Heart left ventricle (tissue), 13 donors: ENCODE data around the gene PALLD.

Experiments
- POLR2A ChIP-seq, 2 donors: fragments of 450-650 bp; IDR thresholded peaks; one replicate each; pipeline ENCODE4 v1.6.1; 2017; ENCODE audit warnings: antibody characterized with exemption in 2 of 2, mild to moderate bottlenecking in 2 of 2, moderate library complexity in 2 of 2
- TF ChIP-seq, protein P1 (sequence below), 12 donors: fragments of 200-600 bp; sonication (generic) in 4 of 12; IDR thresholded peaks; one replicate each; pipeline versions ENCODE4 v1.5.0 to v1.8.0; 2018 to 2022; ENCODE audit warnings: antibody characterized with exemption in 12 of 12, mild to moderate bottlenecking in 5 of 12
- donor health status: ischemic (EF 13 %, LVEDD 7.1; RV severe dilation, severe dysfunction).
- donor health status: DM: no; HTN: yes; CAD: no.
- donor health status: DM: no; HTN: no; CAD: no.
- donor health status: ischemic (EF 25% LVEDD 6.9; RV normal size, moderate dysfunction).
- donor health status: ischemic (EF 25% LVEDD 5.7; RV mildly dilated, moderate dysfunction).
- donor health status: ischemic (EF 35%, LVEDD 5.7; RV mildly dilated, moderate dysfunction).
- donor health status: nonischemic (EF 11% LVEDD 7.7; RV severe dilation, severe dysfunction).
- donor health status: DM: yes; HTN: yes; CAD: no.
- donor health status: PGD.
- donor health status: ischemic (EF 29% LVEDD 5.4; RV normal size, mild dysfunction).
- donor health status: nonischemic (EF 23%, LVEDD 6.1; RV moderate dilation, normal function).

DNA sequence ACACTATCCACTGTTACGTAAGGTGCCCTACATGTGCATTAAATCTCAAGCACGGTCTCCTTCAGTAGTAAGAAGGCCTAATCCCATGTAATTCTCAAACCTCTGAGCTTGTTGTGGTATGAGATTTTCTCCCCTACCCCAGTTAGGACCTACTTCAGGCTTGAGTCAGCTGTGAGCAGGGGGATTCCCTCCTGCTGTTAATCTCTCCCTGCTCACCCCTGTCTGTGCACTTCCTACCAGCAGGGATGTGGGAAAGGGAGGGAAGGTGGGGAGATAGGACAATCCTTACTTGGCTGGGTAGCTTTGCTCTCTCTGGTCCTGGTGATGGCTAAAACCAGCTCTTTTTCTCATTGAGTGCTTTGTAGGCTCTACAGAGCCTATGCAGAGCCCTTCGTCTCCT is 60.8 kb downstream of the PALLD start:
- TF ChIP-seq, protein P1, sequence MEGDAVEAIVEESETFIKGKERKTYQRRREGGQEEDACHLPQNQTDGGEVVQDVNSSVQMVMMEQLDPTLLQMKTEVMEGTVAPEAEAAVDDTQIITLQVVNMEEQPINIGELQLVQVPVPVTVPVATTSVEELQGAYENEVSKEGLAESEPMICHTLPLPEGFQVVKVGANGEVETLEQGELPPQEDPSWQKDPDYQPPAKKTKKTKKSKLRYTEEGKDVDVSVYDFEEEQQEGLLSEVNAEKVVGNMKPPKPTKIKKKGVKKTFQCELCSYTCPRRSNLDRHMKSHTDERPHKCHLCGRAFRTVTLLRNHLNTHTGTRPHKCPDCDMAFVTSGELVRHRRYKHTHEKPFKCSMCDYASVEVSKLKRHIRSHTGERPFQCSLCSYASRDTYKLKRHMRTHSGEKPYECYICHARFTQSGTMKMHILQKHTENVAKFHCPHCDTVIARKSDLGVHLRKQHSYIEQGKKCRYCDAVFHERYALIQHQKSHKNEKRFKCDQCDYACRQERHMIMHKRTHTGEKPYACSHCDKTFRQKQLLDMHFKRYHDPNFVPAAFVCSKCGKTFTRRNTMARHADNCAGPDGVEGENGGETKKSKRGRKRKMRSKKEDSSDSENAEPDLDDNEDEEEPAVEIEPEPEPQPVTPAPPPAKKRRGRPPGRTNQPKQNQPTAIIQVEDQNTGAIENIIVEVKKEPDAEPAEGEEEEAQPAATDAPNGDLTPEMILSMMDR (IDR thresholded peaks at IDR 0.05): no peak
- no peak for TF ChIP-seq POLR2A (IDR thresholded peaks at IDR 0.05)
